AG04450 (cell line): ENCODE data around the gene GPR137C. TPM values are rescaled to one million over a fixed set of nuclear protein-coding genes. Genes with fewer than 3 reads are reported as not detected.

ENCODE experiments used
- CTCF ChIA-PET: fragments of 300-600, 350-600 bp; formaldehyde crosslinking; extraction: SDS; loops from one replicate; lab custom pipeline; 2022; ENCODE audit warnings: antibody characterized with exemption, inconsistent platforms; lab: Charles Lee
- POLR2A ChIA-PET: fragments of 350-600 bp; formaldehyde crosslinking; extraction: SDS; loops from one replicate; lab custom pipeline; 2021; ENCODE audit warnings: antibody characterized with exemption, inconsistent platforms; lab: Yijun Ruan, JAX
- DNase-seq: peaks from one replicate; pipeline ENCODE4 v3.0.0-alpha.2; 2011; ENCODE audit warnings: low read depth, low spot score
- H3K27ac ChIP-seq: one replicate; pipeline ENCODE4 v1.5.1; 2012; ENCODE audit warnings: low read depth, low read length, control low read depth
- H3K27me3 ChIP-seq: one replicate; pipeline ENCODE4 v1.6.0; 2012; ENCODE audit warnings: low read length; ENCODE audit not compliant: control insufficient read depth, insufficient read depth
- H3K4me3 ChIP-seq: 2 replicates; pipeline ENCODE4 v1.5.1; 2011; ENCODE audit warnings: mild to moderate bottlenecking, low read depth, low read length, control low read depth
- H3K9me3 ChIP-seq: 2 replicates; pipeline ENCODE4 v1.5.1; 2012; ENCODE audit warnings: low read length; ENCODE audit not compliant: control insufficient read depth, insufficient read depth
- CTCF ChIP-seq: IDR thresholded peaks from 2 replicates; pipeline ENCODE4 v1.5.1; 2011; ENCODE audit warnings: low read depth, low read length, control low read depth, inconsistent platforms
- polyA plus RNA-seq: library from polyadenylated mRNA; depleted of rRNA; stranded (reverse); fragments of >200 nt; gene quantifications from 2 replicates; pipeline ENCODE4 v1.2.3, GENCODE V29; 2011

GPR137C gene
- polyA plus RNA-seq, 1 experiment, result 1.3 TPM

- H3K27me3 ChIP-seq, result no peaks in the 10 kb centered on the region
- TF ChIP-seq CTCF, result no peak
- DNase-seq, result no peak
- no peak overlapping the region for H3K4me3 ChIP-seq
- H3K9me3 ChIP-seq, result no peaks in the 10 kb centered on the region
- ChIA-PET CTCF (no interaction called here), POLR2A (no interaction called here)
- no peak overlapping the region for H3K27ac ChIP-seq
These were observed 6.9 kb upstream of the GPR137C start for GRCh38 chr14:52545584-52546317.

- Histone ChIP-seq H3K4me3 (no peak overlapping the region), H3K9me3 (no peaks in the 10 kb centered on the region), H3K27me3 (no peaks in the 10 kb centered on the region), H3K27ac (no peak overlapping the region)
- DNase-seq, result no peak
- no peak for TF ChIP-seq CTCF
- CTCF ChIA-PET, result interaction anchor here (1.1 kb wide), 1 partner anchor 760 kb away, joined by 3 read pairs; no protein-coding TSS in a partner anchor
- POLR2A ChIA-PET, result no interaction called here
These were observed 6.3 kb upstream of the GPR137C start for GRCh38 chr14:52546318-52546670.

GRCh38 chr14:52547027-52547426 lies 5.6 kb upstream of the GPR137C start:
- H3K4me3 ChIP-seq, result no peak overlapping the region
- no peak for TF ChIP-seq CTCF
- DNase-seq, result no peak
- no peaks in the 10 kb centered on the region for H3K27me3 ChIP-seq
- no peak overlapping the region for H3K27ac ChIP-seq
- no peaks in the 10 kb centered on the region for H3K9me3 ChIP-seq
- POLR2A ChIA-PET, result no interaction called here
- CTCF ChIA-PET, result interaction anchor here (1.1 kb wide), 1 partner anchor 759 kb away, joined by 3 read pairs; no protein-coding TSS in a partner anchor

GRCh38 chr14:52547526-52547925 lies 5.1 kb upstream of the GPR137C start:
- no peak for TF ChIP-seq CTCF
- H3K9me3 ChIP-seq, result no peaks in the 10 kb centered on the region
- no peak overlapping the region for H3K4me3 ChIP-seq
- no peak overlapping the region for H3K27ac ChIP-seq
- DNase-seq, result no peak
- POLR2A ChIA-PET, result no interaction called here
- H3K27me3 ChIP-seq, result no peaks in the 10 kb centered on the region
- CTCF ChIA-PET, result no interaction called here

GRCh38 chr14:52550661-52551060 lies 2.0 kb upstream of the GPR137C start:
- ChIA-PET POLR2A (no interaction called here), CTCF (interaction anchor here (0.7 to 1.6 kb wide), 3 partner anchors 11 to 82 kb away, joined by 3 to 5 read pairs (median 3); no protein-coding TSS in a partner anchor)
- Histone ChIP-seq H3K27me3 (no peaks in the 10 kb centered on the region), H3K27ac (no peak overlapping the region), H3K4me3 (no peak overlapping the region), H3K9me3 (no peaks in the 10 kb centered on the region)
- DNase-seq, result no peak
- no peak for TF ChIP-seq CTCF
